IPS DF 6.9 (cell line): ENCODE measurements around the gene CBLN3.
"Not testable (repeated sequence)": the region's sequence is repeated elsewhere in the genome, so short reads cannot be mapped to it uniquely, and the experiment has no call there.

Experiments used
- DNase-seq: peaks from one replicate; pipeline ENCODE4 v3.0.0-alpha.2; 2013; ENCODE audit warnings: low read depth, low spot score
- H3K27ac ChIP-seq: one replicate; pipeline ENCODE4 v1.5.1; 2013; ENCODE audit warnings: low read length, control low read depth
- H3K27me3 ChIP-seq: 2 replicates; pipeline ENCODE4 v1.6.1; 2013; ENCODE audit warnings: mild to moderate bottlenecking, low read length; ENCODE audit not compliant: control insufficient read depth, insufficient read depth
- H3K36me3 ChIP-seq: 2 replicates; pipeline ENCODE4 v1.6.1; 2013; ENCODE audit warnings: low read length; ENCODE audit not compliant: control insufficient read depth, insufficient read depth
- H3K4me1 ChIP-seq: 2 replicates; pipeline ENCODE4 v1.6.1; 2013; ENCODE audit warnings: low read length; ENCODE audit not compliant: control insufficient read depth, insufficient read depth
- H3K4me3 ChIP-seq: 2 replicates; pipeline ENCODE4 v1.5.1; 2013; ENCODE audit warnings: mild to moderate bottlenecking, low read length
- H3K9me3 ChIP-seq: 2 replicates; pipeline ENCODE4 v1.6.1; 2013; ENCODE audit warnings: low read length, inconsistent platforms; ENCODE audit not compliant: control insufficient read depth, insufficient read depth
- WGBS: extraction: QIAGEN DNeasy Blood & Tissue Kit; methylation state at CpG from one replicate; pipeline ENCODE4 v1.1.7; 2013; ENCODE audit warnings: mixed read lengths, missing lambda C conversion rate; ENCODE audit not compliant: insufficient read length, insufficient coverage; 5-methylcytosine and 5-hydroxymethylcytosine counted together

Gene CBLN3

GRCh38 chr14:24458736-24459135 is 29.3 kb upstream of the CBLN3 start:
- Histone ChIP-seq H3K4me3 (no peak overlapping the region), H3K4me1 (no peaks in the 10 kb centered on the region), H3K27me3 (no peaks in the 10 kb centered on the region), H3K9me3 (no peaks in the 10 kb centered on the region), H3K36me3 (no peaks in the 10 kb centered on the region), H3K27ac (no peak overlapping the region)
- WGBS: no CpG with 5 or more reads among the region's 1 CpG
- DNase-seq: no peak

DNA sequence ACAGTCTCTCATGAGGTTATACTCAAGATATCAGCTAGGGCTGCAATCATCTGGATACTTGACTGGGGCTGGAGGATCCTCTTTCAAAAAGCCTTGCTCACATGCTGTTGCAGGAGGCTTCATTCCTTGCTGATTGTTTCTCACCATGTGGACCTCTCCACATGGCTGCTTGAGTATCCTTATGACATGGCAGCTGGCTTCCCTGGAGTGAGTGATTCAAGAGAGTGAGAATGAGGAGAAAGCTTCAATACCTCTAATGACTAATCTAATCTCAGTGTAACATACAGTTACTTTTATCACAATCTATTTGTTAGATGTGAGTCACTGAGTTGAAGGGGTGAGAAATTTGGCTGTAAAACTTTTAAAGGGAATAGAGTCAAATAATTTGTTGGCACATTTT is 27.5 kb upstream of the CBLN3 start:
- H3K27me3 ChIP-seq: no peaks in the 10 kb centered on the region
- H3K4me1 ChIP-seq: no peaks in the 10 kb centered on the region
- H3K27ac ChIP-seq: no peak overlapping the region
- no peaks in the 10 kb centered on the region for H3K36me3 ChIP-seq
- no peak for DNase-seq
- no peak overlapping the region for H3K4me3 ChIP-seq
- no peaks in the 10 kb centered on the region for H3K9me3 ChIP-seq

- not testable (repeated sequence) for H3K4me3 ChIP-seq, H3K36me3 ChIP-seq, H3K27ac ChIP-seq, H3K4me1 ChIP-seq, DNase-seq, H3K9me3 ChIP-seq, H3K27me3 ChIP-seq
- no CpG with 5 or more reads among the region's 2 CpGs for WGBS
These were observed 21.4 kb upstream of the CBLN3 start for GRCh38 chr14:24450828-24451227.

DNA sequence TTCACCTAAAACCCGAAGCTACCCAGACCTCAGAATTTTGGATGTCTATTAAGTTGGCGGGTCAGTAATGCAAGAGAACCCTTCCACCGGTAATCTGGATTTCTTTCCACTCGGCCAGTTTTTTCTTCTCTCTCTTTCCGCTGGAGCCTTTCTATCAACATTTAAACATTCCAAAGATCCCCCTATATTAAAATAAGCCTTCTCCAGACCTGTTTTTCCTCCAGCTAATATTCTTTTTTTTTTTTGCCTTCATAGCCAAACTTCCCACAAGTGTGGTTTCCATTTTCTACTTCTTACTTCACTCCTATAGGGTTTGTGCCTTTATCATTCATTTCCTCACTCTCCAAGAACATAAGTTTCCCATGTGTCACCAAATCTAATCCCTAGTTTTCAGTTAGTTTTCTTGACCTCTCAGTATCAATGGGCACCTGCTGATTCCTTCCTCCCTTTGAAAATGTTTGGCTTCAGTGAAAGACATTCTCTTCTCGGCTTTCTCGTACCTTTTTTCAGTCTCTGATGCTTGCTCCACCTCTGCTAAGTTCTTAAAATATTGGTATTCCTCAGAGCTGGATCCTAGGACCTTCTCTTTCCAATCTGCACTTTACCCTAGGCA is 13.7 kb upstream of the CBLN3 start:
- H3K27ac ChIP-seq: no peak overlapping the region
- H3K27me3 ChIP-seq: no peaks in the 10 kb centered on the region
- no CpG with 5 or more reads among the region's 7 CpGs for WGBS
- H3K4me3 ChIP-seq: peak overlapping the region; percentile 42; the same call in 1 of the 2 replicates
- H3K9me3 ChIP-seq: no peaks in the 10 kb centered on the region; the same call in 1 of the 2 replicates
- peaks cover 7% of the 10 kb centered on the region for H3K36me3 ChIP-seq
- DNase-seq: no peak
- H3K4me1 ChIP-seq: no peaks in the 10 kb centered on the region

DNA sequence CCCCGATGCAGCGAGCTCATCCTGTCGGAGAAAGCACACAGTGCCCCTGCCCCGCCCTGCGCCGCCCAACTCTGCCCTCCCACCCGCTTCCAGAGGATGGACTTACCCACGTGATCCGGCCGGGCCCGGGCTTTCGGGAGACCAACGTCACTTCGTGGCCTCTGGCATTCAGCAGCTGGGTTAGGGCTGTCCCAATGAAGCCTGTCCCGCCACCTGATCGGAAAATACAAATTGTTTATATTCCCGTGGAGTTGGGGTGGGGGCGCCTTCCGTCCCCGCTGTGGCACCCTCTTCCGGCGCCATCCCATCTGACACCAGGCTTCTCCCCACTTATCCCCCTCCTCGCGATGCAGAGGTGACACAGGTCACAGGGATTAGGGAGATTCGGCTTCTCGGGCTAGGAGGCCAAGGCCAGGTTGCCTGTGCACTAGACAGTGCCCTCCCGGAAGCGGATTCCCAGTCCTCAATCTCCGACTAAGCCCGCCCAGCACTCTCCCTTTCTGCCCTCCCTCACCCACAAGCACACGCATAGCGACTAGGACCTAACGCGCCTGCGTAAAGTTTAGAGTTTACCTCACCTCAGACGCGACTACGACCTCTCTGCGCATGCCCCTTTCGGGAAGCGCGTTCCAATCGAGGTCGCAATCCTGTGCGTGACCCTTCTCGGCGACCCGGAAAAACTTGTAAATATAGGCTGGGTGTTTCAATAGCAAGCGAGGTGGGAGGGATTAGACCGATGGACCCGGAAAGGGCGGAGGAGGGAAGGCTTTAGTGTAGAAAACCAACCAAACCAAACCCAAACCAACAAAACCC is 13.0 kb upstream of the CBLN3 start, which contains the start of gene SDR39U1:
Gene SDR39U1 (minus strand): TSS at position 537 of the 813 bp plus-strand sequence. CDS start 7 bp downstream, at position 530.
- H3K4me1 ChIP-seq: no peaks in the 10 kb centered on the region
- H3K27ac ChIP-seq: no peak within 1 kb of the TSS
- no CpG with 5 or more reads among the region's 52 CpGs for WGBS
- peaks cover 7% of the 10 kb centered on the region for H3K36me3 ChIP-seq
- H3K9me3 ChIP-seq: no peaks in the 10 kb centered on the region; the same call in 1 of the 2 replicates
- H3K27me3 ChIP-seq: no peaks in the 10 kb centered on the region
- peak; percentile 95 for DNase-seq
- peak within 1 kb of the TSS; percentile 42; the same call in 1 of the 2 replicates for H3K4me3 ChIP-seq

DNA sequence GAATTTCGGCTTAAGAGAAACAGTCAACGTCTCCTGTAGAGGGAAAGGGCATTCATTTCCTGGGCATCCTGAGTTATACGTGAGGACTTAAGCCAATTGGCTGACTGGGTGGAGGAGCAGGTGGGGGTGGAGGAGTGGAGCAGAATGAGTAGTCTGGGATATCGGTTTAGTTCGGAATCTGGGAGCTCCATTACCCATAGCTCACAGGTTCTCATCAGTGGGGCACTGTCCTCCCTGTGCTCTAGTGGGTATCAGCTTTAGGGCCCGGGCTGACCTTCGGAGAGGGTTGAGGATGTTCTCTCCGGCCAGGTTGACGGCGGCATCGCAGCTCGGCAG is 12.4 kb upstream of the CBLN3 start:
- DNase-seq: no peak
- WGBS: no CpG with 5 or more reads among the region's 12 CpGs
- H3K27ac ChIP-seq: no peak overlapping the region

DNA sequence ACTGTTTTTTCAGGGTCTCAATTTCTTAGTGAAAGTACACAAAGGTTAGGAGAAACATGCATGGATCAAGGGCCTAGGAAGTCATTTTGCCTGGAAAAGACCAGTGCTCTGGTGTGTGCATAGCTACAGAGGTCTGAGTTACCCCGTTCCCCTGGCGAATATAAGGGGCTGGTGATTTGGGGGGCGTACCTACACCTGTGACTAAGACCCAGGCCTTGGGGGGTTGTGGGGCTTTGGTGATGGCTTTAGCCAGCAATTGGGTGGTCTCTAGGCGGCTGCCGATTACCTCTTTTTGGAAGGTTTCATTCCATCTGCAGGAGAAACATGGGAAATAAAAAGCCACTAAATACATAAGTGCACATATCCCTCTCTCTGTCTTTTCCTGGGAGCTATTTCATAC is 12.0 kb upstream of the CBLN3 start:
- peaks cover 11% of the 10 kb centered on the region for H3K36me3 ChIP-seq
- no peak overlapping the region for H3K27ac ChIP-seq
- H3K27me3 ChIP-seq: no peaks in the 10 kb centered on the region
- no peaks in the 10 kb centered on the region for H3K4me1 ChIP-seq
- DNase-seq: no peak
- no peaks in the 10 kb centered on the region; the same call in 1 of the 2 replicates for H3K9me3 ChIP-seq
- H3K4me3 ChIP-seq: no peak overlapping the region; the same call in 1 of the 2 replicates
- no CpG with 5 or more reads among the region's 5 CpGs for WGBS

More for the DNA sequence above, 12.4 kb upstream of the CBLN3 start:
- no peaks in the 10 kb centered on the region for H3K4me1 ChIP-seq
- no peaks in the 10 kb centered on the region; the same call in 1 of the 2 replicates for H3K9me3 ChIP-seq
- H3K4me3 ChIP-seq: peak overlapping the region; percentile 42; the same call in 1 of the 2 replicates
- H3K27me3 ChIP-seq: no peaks in the 10 kb centered on the region
- H3K36me3 ChIP-seq: peaks cover 11% of the 10 kb centered on the region

DNA sequence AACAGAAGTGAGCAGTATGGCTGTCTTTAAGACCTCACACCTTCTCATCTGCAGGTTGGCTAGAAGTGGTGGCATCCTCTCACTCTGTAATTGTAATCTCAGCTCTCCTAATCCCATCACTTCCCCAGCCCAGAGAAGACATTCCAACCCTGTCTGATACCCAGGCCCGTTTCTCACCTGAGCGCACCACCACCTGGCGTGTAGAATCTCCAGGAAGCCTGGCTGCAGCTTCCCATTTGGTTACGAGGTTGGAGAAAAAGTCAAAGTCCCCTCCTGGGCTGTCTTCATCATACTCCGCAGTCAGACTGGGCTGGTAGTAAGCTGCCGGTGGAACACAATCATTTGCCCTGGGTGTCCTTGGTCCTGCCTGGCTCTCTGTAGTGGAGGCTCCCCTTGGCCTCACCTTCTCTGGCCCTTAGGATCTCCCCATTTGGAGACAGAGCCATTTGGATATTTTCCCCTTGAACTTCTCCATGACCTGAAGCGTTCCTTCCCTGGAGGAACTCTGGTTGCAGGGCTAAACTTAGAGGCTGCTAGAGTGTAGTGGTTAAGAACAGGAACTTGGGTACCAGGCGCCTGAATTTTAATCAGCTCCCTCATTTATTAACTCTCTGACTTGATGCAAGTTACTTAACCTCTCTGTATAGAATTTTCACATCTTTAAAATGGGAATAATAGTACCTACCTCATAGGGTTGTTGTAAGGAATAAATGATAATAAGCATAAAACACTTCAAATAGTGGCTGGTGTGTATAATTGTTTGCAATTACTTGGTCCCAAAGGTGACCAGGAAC is 11.3 kb upstream of the CBLN3 start:
- WGBS: no CpG with 5 or more reads among the region's 8 CpGs
- H3K27me3 ChIP-seq: no peaks in the 10 kb centered on the region
- peaks cover 11% of the 10 kb centered on the region for H3K36me3 ChIP-seq
- H3K27ac ChIP-seq: no peak overlapping the region
- no peak for DNase-seq
- no peaks in the 10 kb centered on the region for H3K4me1 ChIP-seq
- no peak overlapping the region for H3K4me3 ChIP-seq
- H3K9me3 ChIP-seq: no peaks in the 10 kb centered on the region; the same call in 1 of the 2 replicates

- Histone ChIP-seq H3K4me3 (no peak overlapping the region), H3K27ac (no peak overlapping the region), H3K27me3 (no peaks in the 10 kb centered on the region), H3K9me3 (no peaks in the 10 kb centered on the region; the same call in 1 of the 2 replicates), H3K36me3 (peaks cover 11% of the 10 kb centered on the region), H3K4me1 (no peaks in the 10 kb centered on the region)
- no CpG with 5 or more reads among the region's 15 CpGs for WGBS
- no peak for DNase-seq
These were observed 10.6 kb upstream of the CBLN3 start for GRCh38 chr14:24439830-24440605.

GRCh38 chr14:24439257-24439656 is 9.8 kb upstream of the CBLN3 start:
- Histone ChIP-seq H3K27me3 (no peaks in the 10 kb centered on the region), H3K9me3 (no peaks in the 10 kb centered on the region; the same call in 1 of the 2 replicates), H3K4me1 (no peaks in the 10 kb centered on the region), H3K36me3 (peaks cover 11% of the 10 kb centered on the region), H3K4me3 (no peak overlapping the region), H3K27ac (no peak overlapping the region)
- no CpG with 5 or more reads among the region's 1 CpG for WGBS
- DNase-seq: no peak
